HG03196 (cell line): Measurements from ENCODE around the gene AHNAK.
A peak's percentile ranks its signal among the peaks of the same experiment; 100 is the strongest.
"Not testable (repeated sequence)": the region's sequence is repeated elsewhere in the genome, so short reads cannot be mapped to it uniquely, and the experiment has no call there.

Experiments
- ATAC-seq: cut with Tn5 transposase; IDR thresholded peaks from one replicate; pipeline ENCODE4 v1.9.1; 2021; ENCODE audit not compliant: unreplicated experiment

Gene AHNAK

DNA sequence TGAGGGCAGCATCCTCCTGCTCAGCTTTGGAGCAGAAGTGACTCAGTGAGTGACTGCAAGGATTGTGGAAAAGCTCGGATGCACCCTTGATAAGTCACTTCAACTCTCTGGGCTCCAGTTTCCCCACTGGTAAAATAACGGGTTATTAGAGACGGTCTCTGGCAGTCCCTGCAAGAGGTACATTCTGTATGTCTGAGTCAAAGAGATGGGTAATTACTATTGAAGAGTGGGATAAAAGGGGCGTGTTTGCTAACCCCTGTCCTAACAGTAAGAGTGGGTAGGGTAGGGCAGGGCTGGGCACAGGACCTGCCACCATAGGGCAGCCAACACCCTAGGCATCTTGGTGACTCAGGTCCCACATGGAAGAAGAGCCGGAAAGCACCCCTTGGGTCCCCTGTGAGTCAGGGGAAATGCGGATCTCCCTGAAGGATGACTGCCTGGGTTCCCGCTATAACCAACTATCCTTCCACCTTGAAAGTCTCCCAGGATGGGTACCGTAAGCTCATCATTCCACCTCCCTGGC lies 7.3 kb upstream of the AHNAK start:
- ATAC-seq = no peak

DNA sequence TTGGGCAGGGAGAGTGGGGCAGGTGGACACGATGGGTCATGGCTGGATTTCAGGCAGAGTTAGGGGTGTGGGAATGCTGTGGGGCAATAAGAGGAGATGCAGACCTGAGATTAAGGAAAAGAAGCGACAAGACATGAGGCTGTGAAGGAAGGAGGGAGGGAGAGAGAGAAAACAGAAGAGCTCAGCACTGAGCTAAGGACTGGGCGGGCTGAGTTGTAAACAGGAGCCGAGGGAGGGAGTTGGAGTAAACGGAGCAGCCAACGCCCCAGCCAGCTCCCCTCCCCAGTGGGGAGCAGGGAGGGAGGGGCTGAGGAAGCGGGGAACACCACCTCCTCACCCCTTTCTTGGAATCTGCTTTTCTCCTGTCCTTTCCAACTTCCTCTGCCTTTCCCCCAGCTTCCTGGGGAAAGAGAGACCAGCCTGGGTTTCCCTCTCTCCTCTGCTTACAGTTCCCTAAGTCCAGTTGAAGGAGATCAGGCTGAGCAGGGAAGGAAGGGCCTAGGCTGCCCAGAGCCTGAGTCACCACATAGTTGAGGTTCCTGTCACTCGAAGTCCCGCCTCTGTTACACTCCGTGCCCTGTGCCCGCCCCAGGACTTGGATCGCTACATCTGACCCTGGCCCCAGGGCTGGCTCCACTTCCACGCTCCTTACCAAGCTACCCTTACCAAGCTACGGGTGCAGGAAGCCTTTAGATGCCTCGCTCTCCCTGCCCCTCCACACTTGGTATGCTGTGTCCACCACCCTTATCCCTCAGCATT lies 6.7 kb upstream of the AHNAK start:
- no peak for ATAC-seq

DNA sequence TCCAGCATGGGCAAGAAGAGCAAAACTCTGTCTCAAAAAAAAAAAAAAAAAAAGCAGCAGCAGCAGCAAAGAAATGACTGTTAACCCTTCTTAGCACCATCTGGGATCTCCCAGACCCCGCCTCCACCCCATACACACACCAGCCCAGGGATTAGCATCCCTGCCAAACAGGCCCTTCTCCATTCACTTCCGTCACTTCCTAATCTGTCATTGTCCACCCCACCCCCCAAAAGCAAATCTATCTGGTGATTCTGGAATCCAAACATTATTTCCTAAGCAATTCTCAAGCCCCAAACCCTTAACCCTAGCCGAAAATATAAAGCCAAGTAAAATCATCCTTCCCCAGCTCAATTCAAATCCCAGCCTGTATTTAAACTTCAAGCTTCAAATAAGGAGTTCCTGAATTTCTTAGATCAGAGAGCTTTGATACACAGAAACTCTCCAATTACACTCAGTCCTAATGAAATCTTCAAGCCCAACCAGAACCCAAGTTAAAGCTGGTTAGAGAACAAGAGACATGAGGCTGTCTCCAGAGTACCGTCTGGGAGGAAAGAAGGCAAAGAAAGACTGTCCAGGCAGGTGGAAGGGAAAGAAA lies 6.0 kb upstream of the AHNAK start:
- no peak for ATAC-seq

DNA sequence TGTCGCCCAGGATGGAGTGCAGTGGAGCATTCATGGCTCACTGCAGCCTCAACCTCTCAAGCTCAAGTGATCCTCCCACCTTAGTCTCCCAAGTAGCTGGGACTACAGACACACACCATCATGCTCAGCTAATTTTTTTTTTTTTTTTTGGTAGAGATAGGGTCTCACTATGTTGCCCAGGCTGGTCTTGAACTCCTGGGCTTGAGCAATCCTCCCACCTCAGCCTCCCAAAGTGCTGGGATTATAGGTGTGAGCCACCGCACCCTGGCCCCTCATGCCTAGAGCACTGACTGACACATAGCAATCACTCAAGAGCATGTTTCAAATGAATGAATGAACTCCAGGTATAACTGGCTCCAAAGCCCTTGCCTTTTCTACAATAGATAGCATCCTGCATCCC lies 3.9 kb upstream of the AHNAK start:
- not testable (repeated sequence) for ATAC-seq

DNA sequence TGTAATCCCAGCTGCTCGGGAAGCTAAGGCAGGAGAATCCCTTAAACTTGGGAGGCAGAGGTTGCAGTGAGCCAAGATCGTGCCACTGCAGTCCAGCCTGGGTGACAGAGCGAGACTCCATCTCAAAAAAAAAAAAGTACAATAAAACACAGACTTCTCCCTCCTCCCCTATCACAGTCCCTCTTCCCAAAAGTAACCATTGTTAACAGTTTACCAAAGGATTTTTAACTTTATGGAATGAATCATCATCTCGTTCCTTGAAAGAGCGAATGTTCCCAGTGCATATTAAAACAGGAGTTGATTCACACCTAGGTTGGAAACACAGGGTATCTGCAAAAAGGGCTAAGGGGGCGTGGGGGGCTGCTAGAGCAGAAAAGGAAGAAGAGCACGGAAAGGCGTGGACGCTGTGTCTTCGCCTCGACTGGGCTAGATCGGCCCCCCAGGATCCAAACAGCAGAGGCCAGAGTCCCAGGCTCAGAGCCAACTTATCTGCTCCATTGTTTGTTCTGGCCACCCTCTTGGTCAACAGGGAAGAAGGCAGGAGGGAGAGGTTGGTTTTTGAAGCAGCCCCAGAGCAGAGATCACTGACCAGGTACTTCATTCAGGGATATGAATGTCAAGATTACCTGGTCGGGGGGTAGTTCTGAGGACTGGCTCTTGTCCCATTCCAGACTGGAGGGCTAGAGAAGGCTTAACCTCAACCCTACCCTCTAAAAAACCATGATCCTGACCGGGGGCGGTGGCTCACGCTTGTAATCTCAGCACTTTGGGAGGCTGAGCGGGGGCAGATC lies 2.1 kb upstream of the AHNAK start:
- ATAC-seq = no peak

DNA sequence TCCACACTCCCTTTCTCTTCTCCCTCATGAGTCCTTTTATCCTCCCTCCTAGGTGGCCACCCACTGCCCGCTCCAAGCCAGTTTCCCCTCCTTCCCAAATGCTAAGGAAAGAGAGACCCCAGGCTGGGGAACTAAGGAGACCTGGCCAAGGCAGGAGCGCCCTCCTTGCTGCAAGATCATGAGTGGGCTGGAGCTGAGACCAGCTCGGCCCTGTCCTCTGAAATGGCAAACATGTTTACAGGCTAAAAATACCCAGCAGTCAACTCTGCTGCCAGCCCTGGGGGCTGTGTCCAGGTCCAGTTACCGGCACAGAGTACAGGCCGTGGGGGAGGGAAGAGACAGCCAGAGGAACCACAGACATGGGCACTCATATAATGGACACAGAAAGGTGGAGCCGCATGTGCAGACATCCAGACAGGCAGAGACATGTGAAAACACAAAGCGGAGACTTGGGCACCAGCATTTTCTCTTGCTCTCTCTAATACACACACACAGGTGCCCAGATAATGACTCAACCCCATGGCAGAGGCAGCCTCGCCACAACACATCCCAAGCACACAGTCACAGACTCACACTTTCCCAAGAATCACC lies 1.2 kb upstream of the AHNAK start:
- no peak for ATAC-seq

DNA sequence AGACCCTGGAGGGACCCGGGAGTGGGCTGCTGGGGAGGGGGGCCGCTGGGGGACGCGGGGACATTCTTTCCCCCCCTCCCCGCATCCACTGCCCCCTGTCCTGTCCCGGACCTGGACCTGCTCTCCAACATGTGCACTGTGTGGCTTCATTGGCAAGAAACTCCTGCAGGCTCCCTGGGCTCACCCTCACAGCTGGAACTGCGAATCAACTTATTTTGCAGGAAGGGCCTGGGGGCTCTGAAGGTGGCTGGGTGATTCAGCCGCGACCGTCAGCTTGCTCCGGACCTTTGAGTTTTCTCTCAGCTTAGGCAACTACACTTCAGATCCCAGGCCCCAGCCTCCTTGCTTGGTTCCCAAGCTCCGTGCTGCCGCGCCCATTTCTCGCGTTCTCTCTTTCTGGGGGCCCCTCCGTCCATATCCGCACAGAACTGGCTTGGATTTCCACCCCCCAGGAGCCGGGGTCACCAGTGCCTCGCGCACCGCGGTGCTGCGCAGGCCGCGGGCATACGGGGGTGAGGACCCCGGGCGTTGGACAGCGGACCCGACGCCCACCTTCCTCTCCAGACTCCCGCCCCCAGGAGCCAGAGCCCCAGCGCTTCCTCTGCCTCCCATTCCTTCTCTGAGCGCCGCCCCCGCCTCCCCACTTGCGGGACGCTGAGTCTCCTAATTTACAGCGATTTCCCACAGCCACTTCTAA lies 471 bp upstream of the AHNAK start:
- no peak for ATAC-seq

DNA sequence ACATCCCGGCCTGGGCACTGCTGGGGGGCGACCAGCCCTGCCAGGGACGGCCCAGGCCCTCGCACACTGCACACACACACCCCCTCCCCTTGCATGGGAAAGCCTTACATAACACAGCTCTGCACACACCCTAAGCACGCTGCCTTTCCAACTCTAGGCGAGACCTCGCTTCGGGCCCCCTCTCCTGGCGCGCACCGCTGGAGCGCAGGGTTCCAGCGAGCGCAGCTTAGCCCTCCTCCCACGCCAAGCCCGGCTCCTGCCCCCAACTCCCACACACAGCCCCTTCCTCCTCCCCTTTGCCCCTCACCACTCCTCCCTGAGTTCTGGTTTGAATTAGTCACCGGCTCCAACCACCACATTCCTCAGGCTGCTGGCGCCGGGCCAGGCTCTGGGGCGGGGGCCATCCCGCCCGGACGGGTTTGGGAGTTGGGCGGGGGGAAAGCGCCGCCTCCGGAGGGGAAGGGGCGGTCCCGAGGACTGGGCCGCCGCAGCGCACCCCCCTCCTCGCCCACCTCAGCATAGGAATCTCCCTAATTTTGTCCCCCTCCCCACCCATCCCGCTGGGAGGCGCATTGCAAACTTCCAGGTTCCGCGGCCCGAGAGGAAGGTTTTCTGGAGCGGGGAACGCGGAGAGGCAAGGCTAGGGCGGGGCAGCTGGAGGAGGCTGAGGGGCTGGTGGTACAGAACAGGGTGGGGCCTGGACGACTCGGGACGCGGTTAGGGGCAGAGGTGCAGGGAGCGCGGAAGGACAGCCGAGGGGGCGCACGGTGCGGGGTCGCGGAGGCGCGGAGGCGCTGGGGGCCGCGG lies 966 bp downstream of the AHNAK start:
- ATAC-seq = no peak

DNA sequence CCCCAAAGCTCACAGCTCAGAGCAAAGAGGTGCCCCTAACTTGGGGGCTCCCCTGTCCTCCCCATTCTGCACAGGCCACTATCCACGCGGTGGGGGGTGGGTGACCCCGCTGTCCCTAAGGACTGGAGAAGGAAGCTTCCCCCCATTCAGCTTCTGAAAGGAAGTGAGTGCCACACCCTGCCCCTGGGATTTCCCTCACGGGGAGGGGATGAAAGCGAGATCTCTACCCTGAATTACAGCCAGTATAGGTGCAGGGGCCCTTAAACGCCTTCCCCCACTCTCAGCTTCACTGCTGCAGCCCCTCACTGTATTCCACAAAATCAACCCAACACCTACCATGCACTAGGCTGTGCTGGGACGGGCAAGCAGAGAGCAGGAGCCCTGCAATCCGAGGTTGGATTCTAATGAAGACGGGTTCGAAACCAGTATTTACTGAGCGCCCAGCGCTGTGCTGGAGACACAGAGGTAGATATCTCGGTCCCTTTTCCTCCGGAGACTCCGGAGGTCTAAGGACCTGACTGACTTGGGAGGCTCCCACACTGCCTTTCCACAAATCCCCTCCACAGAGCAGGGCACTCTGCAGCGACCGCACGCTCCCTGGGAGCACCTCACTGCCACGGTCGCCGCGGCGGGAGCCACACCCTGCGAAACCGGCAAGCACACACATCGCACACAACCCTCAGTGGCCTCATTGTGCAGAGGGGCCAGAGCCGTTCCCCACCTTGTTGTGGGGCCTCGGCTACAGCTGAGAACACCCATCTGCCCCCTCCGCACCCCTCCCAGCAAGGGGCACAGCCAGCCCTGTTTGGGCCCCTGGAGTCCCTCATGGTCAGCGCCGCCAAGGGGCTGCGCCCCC lies 1.8 kb downstream of the AHNAK start:
- ATAC-seq = no peak

DNA sequence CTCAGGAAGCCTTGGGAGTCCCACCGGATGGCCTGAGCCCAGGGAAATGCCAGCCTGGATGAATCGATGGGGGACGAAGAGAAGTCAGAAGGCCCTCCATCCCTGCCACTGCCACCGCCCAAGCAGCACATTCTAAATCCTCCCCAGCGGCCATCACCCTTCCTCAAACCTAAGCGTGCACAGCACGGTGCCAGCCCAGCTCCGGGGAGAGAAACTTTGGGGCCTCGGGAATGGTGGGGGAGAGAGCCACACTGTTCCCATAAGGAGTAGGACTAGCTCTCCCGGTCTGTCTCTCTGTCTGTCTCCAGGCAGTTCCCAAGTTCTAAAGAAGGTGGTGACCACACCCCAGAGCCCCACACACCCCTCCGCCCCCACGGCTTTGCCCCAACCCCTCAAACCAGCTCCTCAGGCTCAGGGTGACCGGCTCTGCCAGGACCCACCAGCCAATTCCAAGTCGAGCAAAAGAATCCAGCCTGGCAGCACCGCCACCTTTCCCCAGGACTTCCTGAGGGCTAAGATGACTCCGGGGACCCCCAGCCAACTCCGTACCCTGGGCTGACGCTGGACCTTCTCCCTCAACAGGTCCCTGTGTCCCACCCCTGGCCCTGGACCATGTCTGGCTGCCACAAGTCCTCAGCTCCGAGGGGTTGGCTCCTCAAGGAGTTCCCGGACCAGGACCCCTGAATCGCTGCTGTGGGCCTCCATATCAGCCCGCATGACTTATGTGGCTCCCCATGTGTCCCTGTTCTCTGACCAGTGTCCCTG lies 2.7 kb downstream of the AHNAK start:
- ATAC-seq = no peak

DNA sequence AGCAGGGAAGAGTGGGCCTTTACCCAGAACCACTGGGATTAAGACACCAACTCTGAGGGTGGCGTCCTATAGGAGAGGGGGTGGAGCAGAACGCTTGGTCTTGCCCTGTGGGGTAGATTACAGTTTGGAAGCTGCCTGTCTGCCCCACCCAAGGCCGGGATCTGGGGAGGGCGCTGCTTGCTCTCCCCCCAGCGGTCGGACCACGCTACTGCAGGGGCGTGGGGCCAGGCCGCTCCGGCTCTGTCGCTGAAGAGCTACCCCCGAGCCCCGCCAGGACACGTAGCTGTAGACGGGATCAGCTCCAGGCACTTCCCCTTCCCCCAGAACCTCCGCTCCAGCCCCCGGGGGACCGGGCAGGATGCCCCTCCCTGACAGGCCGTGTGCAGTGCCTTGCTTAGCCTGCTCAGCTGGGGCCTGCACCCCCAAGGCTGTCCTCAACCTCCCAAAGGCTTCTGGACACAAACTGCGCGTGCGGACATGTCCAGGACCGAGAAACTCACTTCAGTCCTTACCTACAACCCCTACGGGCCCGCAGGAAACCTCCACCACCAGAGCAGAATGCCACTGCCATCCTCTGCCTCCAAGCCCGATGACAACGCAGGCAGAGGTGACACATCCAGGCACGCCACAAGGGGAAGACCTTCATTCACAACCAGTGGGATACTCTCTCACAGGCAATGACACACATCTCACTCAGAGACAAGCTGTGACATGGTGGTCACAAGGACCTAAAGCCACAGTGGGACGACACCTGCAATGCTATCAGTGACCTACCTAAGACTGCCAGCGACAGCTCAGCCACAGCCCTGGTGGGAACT lies 3.6 kb downstream of the AHNAK start:
- ATAC-seq = peak; percentile 30

DNA sequence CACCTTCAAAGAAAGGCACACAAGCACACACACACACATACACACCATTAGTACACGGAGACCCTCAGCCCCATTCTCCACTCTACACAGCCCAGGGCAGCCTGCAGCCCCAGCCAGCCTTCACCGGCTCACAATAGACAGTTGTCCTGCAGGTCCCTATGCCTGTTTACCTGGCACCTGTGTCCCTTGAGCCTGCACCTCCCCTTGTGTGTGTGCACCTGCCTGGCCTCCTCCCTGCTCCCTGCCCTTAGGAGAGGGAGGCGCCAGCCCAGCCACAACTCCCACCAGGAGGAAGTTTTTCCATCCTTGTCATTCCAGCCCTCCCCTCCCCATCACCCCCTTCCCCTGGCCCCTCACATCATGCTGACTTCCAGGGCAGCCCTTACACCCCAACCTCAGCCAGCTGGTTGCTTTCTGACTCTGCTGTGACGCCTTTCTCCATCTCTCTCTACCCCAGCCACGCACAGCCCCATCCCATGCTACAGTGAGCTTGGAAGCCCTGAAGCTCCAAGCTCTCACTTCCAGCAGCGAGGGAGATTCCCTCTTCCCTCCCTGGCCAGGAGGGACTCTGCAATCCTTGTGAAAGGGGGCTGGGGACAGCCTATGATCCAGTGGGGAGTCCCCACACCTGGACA lies 4.4 kb downstream of the AHNAK start:
- ATAC-seq = no peak

DNA sequence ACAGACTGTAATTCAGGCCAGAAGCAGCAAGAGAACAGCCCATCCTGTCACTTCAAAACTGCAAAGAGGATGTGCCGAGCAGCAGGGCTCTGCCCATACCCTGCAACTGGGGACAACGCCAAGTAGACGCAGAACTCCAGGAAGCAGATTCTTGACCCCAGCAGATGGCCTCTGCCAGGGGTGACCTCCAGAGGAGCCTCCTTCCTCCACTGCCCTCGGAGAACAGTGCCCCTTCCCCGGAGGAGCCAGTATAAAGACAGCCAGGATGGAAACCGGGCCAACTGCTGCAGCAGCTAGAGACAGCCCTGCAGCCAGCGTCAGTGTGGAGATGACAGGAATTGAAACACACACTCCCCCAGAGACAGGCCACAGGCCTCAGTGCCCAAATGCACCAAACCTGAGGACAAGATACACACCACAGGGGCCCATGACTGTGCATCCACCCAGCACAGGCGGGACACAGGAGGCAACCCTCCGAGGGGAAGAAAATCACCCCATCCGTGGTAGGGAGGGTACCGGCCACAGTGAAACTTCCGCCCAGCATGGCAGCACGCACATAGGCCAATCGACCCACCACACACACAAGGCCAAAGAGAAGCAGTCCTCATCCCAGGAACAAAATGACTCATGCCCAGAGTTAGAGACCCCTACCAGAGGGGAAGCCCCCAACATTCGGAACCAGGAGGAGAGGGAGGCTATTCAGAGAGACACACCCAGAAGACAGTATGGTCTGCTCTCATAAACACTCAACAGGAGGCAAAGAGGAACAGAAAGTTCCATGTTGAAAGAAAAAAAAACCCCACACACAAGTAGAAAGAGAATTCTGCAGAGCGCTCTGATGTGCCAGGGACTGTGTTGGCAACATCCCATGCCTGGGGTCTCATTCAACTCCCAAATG lies 5.6 kb downstream of the AHNAK start:
- ATAC-seq = peak; percentile 42

DNA sequence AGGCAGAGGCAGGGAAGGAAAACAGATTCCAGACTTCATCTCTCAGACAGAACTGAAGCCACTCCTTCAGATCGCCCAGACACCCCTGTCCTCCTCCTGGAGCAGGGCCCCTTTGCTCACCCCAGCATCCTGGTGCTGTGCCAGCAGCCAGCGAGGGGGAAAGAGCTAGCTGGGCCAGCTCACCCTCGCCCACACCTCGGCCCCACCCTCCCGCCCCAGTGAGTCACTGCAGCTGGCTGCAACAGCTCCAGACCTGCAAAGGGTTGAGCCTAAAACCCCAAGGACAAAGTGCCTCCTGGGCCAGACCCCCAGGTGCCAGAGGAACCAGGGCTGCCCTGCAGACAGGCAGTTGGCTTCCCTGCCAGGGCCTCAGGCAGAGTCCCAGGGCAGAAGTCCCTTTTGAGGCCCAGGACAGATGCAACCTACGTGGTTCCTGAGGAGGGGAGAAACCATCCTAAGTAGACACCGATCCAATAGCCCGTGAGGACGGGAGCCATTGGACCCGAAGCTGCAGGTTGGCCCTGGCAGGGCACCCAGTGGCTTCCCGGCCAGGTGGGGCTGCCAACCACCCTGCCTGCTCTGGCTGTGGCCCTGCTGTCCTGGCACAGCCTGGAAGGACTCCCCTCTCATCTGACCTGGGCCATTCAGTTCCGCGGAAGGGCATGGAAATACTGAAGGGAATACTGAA lies 7.2 kb downstream of the AHNAK start:
- no peak for ATAC-seq

DNA sequence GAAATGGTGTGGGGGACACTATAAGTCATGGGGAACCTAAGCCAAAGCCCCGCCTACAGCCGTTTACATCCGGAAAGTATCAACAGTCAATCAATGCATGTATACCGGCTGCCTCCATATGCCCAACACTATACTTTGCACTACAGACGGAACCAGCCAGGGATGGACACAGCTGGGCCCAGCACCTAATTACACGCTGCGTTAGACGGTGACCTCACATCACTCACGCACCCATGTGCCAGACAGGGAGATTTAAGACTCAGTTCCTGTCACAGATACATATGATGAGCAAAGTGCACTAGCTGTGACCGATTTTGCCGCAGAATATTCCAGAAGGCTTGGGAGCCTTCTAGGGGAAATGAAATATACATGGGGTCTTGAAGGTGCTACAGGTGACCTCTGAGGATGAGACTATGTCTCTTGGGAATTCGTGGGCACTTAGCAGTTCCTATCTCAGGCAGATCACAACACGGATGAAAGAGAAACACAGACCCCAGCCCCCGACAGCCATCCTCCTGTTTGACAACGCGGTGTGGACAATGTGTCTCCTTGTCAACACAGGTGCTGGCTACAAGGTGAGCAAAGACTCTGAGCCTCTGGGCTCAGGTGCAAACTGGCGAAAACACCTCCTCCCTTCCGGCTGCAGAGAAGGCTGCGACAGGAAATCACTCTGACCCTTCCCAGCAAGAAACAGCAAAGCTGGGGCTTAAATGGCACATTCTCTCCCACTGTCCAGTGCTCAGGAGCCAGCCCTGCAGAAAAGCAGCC lies 8.0 kb downstream of the AHNAK start:
- ATAC-seq = no peak
